ENCODE measurements around the gene SF3B3.
A peak's percentile ranks its signal among the peaks of the same experiment; 100 is the strongest.
"Not testable (repeated sequence)": the region's sequence is repeated elsewhere in the genome, so short reads cannot be mapped to it uniquely, and the experiment has no call there.

SF3B3 gene

DNA sequence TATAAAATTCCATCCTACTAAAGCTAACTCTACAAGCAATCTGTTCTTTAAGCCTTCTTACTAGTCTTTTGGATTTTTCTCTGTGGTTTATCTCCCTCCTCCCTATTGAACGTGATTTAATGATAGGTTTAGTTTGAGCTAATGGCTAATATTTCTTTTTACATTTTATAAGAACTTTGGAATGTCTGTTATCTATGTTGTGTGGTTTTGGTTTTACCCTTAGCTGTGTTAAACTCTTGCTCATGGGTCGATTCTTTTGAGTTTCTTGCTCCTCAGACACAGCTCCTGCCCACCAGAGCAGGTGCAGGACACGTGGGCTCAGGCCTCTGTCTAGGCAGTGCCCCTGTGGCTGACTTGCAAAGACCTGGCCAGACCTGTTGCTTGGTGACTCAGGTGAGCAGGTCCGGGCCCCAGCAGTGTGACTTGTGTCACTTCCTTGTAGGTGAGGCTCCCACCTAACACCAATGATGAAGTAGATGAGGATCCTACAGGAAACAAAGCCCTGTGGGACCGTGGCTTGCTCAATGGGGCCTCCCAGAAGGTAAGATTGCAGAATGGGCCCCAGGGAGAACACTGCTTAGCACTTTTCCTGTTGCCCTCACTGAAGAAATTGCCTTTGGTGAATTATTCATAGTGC, 45.1 kb downstream of the SF3B3 start:
- DNase-seq (ENCODE audit: low spot score) = no peak

DNA sequence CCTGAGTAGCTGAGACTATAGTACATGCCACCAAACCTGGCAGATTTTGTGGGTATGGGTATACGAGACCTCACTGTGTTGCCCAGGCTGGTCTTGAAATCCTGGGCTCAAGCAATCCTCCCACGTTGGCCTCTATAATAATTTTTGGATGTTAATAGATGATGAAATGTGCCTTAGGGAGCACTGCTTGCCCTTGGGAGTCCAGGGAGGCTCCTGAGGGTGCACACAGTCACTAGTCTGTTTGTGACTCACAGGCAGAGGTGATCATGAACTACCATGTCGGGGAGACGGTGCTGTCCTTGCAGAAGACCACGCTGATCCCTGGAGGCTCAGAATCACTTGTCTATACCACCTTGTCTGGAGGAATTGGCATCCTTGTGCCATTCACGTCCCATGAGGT, 46.1 kb downstream of the SF3B3 start:
- no peak for DNase-seq (ENCODE audit: low spot score)

- no peak for DNase-seq (ENCODE audit: low spot score)
Measured at GRCh38 chr16:70570967-70571570, 47.5 kb downstream of the SF3B3 start.

GRCh38 chr16:70571623-70572022, 48.0 kb downstream of the SF3B3 start:
- DNase-seq (ENCODE audit: low spot score) = no peak

GRCh38 chr16:70572050-70572925, 48.7 kb downstream of the SF3B3 start:
- DNase-seq (ENCODE audit: low spot score) = no peak

DNA sequence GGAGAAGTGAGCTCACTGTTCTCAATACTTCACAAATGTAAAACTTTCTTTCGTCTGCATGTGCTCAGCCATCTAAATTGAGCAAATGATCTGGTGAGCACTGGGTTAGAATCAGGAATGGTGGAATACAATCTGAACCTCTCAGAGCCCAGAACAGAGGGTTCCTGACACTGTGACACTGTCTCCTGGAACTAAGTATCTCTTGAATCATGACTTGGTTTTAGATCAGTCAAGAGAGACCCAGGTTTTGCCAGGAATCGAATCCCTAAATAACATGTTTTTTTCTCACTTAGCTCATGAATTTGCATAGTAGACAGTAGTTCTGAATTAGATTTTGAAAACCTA, 49.3 kb downstream of the SF3B3 start:
- DNase-seq (ENCODE audit: low spot score) = no peak

GRCh38 chr16:70573451-70574121, 50.0 kb downstream of the SF3B3 start:
- DNase-seq (ENCODE audit: low spot score) = peak; percentile 9

- DNase-seq (ENCODE audit: low spot score) = no peak
Measured at GRCh38 chr16:70574595-70575271, 51.1 kb downstream of the SF3B3 start.

GRCh38 chr16:70575376-70575775, 51.8 kb downstream of the SF3B3 start:
- DNase-seq (ENCODE audit: low spot score) = no peak

GRCh38 chr16:70576431-70577255, 53.0 kb downstream of the SF3B3 start:
- no peak for DNase-seq (ENCODE audit: low spot score)

DNA sequence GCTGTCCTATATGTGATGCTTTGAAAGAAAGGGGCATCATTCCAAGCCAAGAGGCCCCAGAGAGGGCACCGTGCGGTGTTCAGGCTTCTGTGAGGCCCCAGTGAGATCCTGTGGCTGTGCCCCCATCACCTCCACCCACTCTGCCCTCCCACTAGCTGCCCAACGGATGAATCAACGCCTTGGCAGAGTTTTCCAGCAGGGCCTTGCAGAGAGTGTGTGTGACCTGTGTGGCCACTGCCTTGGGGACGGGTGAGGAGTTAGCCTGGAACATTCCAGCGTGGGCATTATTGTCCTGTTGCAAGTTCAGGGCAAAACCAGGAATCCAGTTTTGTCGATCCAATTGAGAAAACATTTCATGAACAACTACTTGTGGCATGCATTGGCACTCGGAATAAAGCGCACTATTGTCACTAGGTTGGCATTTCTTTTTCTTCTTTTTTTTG, 53.7 kb downstream of the SF3B3 start:
- DNase-seq (ENCODE audit: low spot score) = no peak

DNA sequence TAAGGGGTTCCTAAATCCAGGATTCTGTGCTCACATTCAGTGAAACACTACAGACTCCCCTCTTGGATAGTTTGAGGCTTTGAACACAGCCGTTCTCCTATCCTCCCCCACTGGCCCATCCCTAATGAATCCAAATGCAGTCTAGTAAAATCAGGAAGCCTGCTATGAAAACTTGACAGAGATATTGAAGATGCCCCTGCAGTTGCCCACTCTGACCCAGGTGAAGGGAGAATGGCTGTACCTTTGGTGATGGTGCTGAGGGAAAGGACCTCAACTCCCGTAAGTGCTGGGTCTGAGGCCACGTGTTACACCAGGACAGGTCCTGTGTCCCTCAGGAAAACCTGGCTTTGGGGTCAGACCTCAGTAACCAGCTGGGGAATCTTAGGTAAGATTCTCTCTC, 54.4 kb downstream of the SF3B3 start:
- no peak for DNase-seq (ENCODE audit: low spot score)

DNA sequence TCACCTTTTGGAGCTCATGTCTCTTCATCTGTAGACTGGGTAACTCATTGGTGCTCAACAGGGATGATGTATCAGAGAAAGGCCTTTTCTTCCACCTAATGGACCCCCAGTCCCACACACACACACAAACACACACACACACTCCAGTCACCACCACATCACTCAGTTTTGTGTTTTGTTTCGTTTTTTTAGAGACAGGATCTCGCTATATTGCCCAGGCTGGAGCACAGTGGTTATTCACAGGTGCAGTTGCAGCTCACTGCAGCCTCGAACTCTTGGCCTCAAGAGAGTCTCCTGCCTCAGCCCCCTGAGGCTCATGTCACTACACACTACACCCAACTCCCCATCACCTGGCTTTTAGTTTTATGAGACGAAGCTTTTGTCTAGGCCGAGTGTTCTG, 55.6 kb downstream of the SF3B3 start:
- DNase-seq (ENCODE audit: low spot score) = no peak

DNA sequence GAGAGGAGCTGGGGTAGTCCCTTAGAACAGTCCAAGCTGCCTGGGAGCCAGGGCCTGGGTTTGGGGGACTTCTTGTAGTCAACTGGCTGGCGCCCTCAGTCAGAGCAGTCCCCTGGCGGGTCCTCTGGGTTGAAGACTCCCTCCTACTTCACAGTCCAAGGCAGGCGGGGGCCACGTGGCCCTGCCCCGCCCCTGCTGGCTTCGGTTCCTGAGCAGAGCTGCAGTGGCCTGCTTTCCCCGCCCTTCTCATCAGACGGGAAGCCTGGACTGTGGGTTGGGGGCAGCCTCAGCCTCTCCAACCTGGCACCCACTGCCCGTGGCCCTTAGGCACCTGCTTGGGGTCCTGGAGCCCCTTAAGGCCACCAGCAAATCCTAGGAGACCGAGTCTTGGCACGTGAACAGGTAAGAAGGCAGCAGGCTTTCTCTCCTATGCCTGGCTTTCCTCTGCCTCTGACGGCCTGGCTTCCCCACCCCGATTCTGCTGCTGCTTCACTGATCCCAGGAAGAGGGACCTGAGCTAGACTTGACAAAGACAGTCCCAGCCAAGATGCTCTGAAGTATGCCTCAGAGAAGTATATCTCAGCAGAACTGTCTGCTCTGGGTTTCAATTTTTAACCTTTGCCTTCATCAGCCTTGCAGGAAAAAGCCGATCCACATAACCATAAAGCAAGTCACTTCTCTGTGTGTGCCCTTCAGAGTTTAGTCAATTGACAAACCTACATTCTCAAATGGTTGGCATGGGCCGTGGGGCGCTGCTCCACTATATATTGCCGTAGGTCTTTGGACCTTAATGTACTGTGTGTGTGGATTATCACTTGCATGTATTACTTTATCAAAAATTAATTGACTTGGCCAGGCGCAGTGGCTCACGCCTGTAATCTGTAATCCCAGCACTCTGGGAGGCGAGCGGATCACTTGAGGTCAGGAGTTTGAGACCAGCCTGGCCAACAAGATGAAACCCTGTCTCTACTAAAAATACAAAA, 56.3 kb downstream of the SF3B3 start:
- no peak for DNase-seq (ENCODE audit: low spot score)

DNA sequence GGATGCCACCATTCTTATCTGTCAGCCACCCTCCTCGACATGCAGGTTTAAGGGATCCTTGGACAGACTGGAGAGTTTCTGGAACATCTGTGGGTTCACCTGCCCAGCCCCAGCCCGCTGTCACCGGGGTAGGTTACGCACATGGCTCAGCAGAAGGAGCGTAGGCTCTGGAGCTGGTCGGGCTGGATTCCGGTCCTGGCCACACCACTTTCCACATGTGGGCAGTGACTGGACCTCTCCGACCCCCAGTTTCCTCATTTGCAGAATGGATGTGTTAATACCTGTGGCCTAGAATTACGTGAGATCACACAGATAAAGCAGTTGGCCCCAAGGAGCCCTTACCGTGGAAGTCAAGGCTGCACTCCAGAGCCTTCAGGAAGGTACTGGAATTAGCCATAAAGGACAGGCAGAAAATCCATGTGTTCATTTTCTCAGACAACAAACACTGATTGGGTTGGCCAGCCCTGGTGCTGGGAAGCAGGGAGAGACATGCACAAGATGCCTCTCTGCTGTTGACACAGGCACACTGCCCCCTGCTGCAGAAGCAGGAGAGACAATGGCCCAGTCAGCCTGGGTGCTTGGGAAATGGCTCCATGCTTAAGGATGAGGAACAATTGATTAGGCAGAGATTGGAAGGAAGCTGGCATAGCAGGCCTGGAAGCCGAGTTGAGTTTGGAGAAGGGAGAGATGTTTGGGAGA, 58.8 kb downstream of the SF3B3 start:
- DNase-seq (ENCODE audit: low spot score) = no peak

GRCh38 chr16:70586731-70587130, 63.1 kb downstream of the SF3B3 start:
- DNase-seq (ENCODE audit: low spot score) = no peak

- no peak for DNase-seq (ENCODE audit: low spot score)
Measured at GRCh38 chr16:70588565-70588964, 64.9 kb downstream of the SF3B3 start.

DNA sequence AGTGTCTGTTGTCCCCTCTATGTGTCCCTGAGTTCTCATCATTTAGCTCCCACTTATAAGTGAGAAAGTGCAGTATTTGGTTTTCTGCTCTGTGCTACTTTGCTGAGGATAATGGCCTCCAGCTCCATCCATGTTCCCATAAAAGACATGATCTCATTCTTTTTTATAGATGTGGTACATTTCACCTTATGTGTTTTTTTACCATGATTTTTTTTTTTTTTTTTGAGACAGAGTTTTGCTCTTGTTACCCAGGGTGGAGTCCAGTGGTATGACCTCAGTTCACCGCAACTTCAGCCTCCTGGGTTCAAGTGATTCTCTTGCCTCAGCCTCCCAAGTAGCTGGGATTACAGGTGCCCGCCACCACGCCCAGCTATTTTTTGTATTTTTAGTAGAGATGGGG, 65.8 kb downstream of the SF3B3 start:
- DNase-seq (ENCODE audit: low spot score) = not testable (repeated sequence)

GRCh38 chr16:70589998-70590471, 66.4 kb downstream of the SF3B3 start:
- no peak for DNase-seq (ENCODE audit: low spot score)
